Activated effector memory CD4-positive, alpha-beta T cell treated with Interleukin-2 at 50 U/mL for 16 hours (primary cell): ENCODE measurements around the gene SEL1L2.
"Not testable (repeated sequence)": the region's sequence is repeated elsewhere in the genome, so short reads cannot be mapped to it uniquely, and the experiment has no call there.

Source experiments
- DNase-seq: peaks from one replicate; pipeline ENCODE4 v3.0.0-alpha.2; 2020

The SEL1L2 gene, protein sequence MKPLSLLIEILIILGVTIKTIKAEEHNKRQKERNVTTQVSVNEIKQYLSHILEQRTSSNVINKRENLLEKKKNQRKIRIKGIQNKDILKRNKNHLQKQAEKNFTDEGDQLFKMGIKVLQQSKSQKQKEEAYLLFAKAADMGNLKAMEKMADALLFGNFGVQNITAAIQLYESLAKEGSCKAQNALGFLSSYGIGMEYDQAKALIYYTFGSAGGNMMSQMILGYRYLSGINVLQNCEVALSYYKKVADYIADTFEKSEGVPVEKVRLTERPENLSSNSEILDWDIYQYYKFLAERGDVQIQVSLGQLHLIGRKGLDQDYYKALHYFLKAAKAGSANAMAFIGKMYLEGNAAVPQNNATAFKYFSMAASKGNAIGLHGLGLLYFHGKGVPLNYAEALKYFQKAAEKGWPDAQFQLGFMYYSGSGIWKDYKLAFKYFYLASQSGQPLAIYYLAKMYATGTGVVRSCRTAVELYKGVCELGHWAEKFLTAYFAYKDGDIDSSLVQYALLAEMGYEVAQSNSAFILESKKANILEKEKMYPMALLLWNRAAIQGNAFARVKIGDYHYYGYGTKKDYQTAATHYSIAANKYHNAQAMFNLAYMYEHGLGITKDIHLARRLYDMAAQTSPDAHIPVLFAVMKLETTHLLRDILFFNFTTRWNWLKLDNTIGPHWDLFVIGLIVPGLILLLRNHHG

DNA sequence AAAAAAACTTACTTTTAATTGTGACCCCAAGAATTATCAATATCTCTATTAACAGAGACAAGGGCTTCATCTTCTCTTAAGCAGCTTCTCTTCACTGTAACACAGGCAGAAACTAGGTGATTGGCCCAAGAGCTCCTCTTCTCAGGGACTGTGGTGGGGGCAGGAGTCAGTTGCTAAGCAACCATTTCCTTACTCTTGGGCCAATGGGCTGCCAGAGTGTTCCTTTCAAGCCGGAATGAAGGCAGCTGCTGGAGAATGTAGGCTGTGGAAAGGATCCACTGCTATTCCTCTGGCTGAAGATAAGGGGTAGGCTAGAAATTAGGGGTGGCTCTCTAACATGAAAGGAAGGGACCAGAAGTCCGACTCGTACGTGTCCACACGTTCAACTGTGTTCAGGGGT is at the start of gene SEL1L2:
Gene SEL1L2 (minus strand): TSS at position 150 of the 400 bp plus-strand sequence. CDS start 80 bp downstream, at position 70.
- DNase-seq: no peak

DNA sequence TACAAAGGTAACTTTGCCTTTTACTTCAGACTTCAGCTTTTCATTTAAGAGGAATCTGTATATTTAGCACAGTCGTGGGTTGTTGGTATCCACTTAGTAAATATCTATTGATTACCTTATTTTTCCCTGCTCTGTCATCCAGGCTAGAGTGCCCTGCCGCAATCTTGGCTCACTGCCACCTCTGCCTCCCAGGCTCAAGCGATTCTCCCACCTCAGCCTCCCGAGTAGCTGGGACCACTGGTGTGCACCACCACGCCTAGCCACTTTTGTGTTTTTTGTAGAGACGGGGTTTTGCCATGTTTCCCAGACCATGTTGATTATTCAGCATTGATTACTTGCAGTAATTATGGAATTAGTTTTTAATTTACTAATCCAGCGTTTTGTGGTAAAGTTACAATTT is 46.2 kb upstream of the SEL1L2 start:
- DNase-seq: no peak

DNA sequence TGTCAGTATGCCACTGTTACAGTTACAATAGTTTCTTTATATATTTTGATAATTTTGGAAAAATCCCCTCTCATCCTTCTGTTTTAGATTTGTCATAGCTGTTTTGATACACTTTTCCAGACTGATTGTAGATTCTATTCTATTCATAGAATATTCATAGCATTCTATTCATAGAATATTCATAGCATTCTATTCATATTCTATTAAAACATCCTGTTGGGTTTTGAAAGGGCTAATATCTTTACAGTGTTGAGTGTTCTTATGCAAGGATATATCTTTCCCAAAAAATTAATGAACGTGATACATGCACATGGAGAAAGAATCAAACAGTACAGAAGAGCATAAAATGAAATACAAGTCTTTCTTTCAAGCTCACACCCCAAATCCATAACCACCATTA is 42.9 kb upstream of the SEL1L2 start:
- no peak for DNase-seq

DNA sequence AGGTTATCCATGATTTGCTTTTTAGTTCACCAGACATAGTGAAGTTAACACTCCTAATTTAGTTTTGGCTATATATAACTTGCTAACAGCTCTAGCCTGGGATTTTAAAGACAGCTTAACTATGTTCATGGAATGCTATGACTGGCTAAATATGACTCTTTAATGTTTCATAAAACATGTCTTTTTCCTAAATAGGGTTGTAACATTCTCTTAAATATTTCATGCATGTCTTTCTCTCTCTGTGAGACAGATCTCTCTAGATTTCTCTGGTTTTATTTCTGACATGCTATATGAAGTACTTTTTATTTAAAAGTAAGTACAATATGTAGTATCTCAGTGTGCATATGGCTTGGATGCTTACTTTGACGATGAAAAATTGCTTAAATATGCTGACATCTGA is 40.6 kb upstream of the SEL1L2 start:
- DNase-seq: no peak

DNA sequence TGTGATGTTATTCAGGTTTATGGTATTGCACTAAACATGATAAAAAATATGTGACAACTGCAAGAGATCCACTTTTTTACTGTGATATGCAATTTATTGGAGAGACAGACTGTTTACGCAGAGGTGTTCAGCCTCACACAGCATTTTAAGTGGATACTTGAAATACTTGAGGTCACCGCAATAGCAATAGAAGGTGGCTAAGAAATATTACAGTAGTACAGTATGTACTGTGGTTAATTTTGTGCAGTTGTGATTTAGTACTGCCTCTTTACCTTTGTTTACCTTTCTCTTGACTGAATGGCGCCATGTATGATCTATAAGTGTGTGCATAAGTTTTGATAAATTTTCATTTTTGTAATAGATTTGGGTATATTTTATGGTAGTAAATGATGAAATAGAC is 22.3 kb upstream of the SEL1L2 start:
- DNase-seq: no peak

DNA sequence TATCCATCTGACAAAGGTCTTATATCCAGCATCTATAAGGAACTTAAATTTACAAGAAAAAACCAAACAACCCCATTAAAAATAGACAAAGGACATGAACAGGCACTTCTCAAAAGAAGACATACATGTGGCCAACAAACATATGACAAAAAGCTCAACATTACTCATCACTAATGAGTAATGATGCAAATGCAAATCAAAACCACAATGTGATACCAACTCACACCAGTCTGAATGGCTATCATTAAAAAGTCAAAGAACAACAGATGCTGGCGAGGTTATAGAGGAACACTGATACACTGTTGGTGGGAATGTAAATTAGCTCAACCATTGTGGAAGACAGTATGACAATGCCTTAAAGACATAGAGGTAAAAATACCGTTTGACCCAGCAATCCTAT is 18.8 kb upstream of the SEL1L2 start:
- no peak for DNase-seq

DNA sequence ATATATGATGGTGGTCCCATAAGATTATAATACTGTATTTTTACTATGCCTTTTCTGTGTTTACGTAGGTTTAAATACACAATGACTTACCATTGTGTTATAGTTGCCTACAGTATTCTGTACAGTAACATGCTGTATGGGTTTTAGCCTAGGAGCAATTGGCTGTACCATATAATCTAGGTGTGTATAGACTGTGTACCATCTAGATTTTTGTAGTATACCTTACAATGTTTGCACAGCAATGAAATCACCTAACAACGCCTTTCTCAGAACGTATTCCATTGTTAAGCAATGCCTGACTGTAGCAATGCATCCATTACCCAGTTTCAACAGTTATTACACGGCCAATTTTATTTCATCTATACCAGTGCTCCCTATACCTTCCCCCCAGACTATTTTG is 15.6 kb upstream of the SEL1L2 start:
- no peak for DNase-seq

DNA sequence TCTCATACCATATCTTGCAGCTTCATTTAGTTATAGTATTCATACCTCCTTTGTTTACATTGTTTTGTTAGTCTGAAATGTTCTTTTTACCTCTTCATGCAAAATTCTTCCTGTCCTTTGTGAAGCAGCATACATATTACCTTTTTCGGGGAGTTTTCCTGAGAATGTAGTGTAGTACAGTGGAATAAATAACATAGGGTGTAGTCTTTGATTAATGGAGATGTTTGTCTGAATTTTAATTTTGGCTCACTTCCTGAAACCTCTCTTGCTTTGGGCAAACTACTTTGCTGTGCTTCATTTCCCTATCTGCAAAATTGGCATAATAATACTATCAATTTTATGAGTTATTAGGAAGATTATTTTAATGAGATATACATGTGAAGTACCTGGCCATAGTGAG is 10.5 kb upstream of the SEL1L2 start:
- no peak for DNase-seq

DNA sequence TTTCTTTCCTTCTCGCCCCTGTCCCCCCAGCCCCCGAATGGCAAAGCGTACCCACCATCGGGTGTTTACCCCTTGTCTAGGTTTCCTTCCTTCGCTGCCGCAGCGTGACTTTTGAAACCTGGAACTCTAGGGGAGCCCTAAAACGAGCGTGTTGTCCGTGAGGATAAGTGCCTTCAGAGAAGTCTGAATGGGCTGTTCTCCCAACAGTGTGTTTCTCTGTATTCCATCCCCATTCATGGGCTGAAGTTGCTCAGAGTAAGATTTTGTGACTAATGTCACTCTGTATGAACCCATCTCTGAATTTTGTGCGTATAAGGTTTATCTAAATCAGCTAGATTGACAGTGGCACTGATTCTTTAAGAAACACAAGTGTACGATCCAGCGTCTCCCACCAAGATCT is 5.9 kb upstream of the SEL1L2 start:
- no peak for DNase-seq

DNA sequence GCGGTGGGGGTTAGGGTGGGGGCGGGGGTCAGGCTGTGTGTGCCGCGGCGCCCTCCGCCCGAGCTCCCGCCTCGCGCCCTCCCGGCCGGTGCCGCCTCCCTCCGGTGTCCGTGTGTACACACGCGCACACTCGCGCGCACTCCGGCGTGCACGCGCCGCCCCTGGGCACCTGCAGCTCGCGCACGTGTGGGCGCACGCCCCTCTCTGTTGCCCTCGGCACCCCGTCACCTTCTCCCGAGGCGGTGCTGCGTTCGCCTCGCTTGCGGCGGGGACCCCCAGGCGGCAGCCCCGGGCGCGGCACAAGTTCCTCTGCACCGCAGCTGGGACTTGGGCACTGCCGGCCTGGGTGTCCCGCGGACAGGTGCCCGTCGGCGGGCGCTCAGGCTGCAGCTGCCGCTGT is 5.4 kb upstream of the SEL1L2 start:
- no peak for DNase-seq

DNA sequence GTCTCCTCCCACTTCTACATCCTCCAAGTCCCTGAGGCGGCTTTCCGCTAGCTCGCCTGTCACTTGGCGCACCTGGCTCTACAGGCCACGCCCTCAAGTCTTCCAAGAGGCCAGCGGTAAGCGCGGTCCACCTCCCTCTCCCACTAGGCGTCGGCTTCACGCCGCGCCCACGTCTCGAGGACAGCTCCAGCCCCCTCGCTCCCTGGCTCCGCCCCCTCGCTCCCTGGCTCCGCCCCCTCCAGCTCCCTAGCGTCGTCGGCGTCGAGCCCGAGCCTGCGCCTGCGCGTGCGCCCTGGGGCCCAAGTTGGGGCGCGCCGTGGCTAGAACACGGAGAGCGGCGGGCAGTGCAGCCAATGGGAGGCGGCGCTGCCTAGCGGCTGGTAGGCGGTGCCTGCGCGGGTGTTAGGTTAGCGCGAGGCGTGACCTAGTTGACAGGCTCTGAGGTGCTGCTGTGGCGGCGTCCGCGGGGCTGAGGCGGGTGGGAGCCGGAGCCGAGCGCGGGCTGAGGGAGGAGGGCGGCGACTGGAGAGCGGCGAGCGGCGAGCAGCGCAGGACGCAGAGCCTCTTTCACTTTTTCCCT is 4.8 kb upstream of the SEL1L2 start, which contains the start of gene MACROD2:
Gene MACROD2 (plus strand): TSS at position 431 of the 580 bp plus-strand sequence.
- no peak for DNase-seq

DNA sequence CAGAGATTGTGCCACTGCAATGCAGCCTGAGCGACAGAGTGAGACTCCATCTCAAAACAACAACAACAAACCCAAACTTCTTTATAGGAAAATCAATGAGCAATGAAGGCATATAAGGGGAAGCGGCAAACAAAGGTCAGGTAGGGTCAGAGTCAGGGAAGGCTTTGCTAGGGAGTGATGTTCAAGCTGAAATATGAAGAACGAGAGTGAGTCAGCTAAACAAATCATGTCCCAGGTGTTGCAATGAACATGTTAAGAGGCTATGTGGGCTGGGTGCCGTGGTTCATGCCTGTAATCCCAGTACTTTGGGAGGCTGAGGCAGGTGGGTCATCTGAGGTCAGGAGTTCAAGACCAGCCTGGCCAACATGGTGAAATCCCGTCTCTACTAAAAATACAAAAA is 1.5 kb upstream of the SEL1L2 start:
- not testable (repeated sequence) for DNase-seq

DNA sequence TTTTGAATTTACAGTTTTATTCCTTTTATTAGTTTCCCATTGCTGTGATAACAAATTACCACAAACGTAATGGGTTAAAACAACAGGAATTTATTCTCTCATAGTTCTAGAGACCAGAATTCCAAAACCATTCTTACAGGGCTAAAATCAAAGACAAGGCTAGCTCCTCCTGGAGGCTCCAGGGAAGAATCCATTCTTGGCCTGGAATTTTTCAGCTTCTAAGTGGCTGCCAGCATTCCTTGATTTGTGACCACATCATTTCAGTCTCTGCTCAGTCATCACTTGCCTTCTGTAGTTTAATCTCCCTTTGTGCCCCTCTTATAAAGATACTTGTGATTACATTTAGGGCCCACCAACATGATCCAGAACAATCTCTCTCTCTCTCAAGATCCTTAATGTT is 897 bp upstream of the SEL1L2 start:
- DNase-seq: no peak

DNA sequence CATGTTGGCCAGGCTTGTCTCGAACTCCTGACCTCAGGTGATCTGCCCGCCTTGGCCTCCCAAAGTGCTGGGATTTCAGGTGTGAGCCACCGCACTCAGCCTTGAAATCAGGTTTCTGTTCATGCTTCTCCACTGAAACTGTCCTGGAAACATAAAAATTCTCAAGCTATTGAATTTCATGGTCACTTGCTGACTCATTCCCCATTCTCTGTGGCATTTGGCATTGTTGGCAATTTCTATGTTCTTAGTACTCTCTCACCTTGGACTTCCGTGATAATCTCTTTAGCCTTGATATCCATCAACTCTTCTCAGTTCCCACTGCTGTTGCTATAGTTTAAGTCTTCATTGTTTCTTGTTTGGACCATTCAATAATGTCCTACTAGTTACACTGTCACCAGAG is 6.2 kb downstream of the SEL1L2 start:
- no peak for DNase-seq

DNA sequence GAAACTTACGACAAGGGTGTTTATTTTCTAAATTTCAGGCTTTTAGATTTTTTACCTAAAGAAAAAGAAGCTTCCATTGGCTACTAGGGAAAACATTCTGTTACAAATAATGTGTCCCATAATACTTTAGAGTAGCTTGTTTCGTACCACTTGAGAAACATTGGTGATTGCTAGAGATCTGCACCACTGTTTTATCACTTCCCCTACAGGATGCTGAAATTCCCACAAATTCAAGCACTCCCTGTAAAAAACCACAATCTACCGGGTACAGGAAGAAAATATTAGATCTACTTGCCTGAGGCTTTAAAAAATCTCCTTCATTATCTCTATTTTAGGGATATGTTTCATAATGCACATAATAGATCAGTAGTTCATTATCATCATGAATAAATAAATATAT is 29.9 kb downstream of the SEL1L2 start:
- no peak for DNase-seq

DNA sequence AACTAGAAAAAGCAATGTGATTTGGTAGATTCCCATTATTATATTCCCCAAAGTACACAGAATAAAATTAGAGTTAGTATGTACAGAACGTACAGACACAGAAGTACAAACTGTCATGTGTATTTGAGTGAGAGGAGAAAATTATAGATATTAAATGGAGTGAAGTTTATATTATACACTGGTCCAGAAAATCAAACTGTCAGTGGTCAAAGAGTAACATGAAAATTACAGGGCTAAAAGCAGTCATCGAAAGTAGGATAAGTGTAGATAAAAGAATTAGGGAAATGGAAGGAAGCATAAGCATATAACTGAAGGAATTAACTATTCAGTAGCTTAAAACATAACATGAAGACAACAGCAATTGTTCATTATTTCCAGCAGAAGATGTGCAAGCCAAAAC is 30.3 kb downstream of the SEL1L2 start:
- no peak for DNase-seq

DNA sequence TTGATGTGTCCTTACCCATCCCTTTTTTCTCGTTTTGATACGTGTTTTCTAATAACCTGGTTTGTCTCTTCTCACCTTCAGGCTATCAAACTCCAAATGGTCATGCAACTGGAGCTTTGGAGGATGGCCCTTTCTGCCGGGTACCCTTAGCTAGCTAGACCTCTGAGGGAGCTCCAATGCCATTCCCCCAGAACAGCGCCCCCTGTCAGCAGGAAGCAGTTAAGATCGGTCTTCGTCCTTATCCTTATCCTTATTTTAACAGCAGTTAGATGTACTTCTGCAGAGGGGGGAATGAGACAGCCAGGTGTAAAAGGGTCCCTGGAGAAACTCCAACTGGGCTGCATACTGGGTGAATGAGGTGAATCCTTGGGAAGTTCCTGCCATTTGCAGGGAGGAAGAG is 37.2 kb downstream of the SEL1L2 start:
- DNase-seq: no peak

DNA sequence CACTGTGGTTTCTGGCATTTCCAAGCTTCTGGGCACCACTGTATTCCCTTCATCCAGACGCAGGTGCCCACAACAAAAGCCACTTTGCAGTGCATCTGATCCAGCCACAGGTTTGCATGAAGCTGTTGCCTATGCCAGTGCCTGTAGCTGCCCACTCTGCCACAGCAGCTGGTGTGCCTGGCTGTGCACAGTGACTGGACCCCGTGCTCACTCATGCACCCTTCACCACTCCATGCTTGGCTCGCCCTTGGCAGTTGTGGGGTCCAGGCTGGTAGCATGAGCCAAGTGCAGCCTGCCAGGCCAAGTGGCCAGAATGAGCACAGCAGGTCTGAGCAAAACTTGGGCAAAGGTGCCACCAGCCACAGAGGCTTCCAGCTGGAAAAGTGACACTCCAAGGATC is 42.7 kb downstream of the SEL1L2 start:
- no peak for DNase-seq

DNA sequence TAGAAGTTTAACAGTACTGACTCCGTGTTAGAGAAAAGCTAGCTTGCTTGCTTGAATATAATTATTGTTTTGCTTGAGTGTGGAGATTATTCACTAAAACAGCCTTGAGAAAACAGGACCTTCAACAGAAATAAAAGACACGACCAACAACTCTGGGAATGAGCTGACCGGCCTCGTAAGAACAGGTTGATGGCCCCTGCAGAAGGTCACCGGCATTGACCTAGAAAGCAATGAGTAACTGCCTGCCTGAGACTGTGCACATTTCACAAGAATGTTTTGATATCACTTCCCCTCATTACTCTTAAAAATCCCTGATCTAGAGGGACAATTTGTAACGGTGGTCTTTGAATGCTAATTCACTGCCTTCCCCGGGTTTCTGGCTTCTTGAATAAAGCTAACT is 49.4 kb downstream of the SEL1L2 start:
- DNase-seq: no peak

DNA sequence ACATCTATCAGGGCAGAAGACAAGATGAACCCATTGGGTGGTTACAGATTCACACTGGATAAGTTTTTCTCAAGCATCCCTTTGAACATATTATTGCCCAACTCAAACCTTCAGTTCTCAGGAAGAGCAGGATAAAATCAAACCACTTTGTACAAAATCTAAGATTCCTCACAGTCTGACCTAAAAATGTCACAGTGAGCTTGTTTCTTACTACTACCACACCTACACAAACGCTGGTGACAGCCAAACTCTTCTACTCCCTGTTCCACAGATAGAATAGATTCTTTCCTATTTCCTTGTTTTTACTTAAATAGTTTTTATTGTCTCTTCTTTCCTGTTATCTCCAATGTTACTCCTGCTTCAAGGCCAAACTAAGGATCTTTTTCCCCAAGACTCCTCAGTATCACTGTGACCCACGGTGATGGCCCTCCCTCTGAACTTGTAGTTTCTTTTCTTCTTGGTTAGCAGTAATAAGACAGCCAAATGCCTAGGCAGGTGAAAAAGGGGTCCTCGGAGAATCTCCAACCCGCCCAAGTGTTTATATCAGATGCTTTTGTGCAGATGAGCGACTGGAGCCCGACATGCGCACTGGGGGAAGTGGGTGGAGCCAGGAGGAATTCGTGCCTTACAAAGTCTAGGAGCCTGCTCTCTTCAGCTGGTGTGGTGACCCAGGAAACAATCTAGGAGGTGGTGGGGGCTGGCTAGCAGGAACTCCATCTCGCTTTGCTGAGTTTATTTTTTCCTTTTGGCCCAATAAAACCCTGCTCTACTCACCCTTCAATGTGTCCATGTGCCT is 53.4 kb downstream of the SEL1L2 start:
- no peak for DNase-seq

DNA sequence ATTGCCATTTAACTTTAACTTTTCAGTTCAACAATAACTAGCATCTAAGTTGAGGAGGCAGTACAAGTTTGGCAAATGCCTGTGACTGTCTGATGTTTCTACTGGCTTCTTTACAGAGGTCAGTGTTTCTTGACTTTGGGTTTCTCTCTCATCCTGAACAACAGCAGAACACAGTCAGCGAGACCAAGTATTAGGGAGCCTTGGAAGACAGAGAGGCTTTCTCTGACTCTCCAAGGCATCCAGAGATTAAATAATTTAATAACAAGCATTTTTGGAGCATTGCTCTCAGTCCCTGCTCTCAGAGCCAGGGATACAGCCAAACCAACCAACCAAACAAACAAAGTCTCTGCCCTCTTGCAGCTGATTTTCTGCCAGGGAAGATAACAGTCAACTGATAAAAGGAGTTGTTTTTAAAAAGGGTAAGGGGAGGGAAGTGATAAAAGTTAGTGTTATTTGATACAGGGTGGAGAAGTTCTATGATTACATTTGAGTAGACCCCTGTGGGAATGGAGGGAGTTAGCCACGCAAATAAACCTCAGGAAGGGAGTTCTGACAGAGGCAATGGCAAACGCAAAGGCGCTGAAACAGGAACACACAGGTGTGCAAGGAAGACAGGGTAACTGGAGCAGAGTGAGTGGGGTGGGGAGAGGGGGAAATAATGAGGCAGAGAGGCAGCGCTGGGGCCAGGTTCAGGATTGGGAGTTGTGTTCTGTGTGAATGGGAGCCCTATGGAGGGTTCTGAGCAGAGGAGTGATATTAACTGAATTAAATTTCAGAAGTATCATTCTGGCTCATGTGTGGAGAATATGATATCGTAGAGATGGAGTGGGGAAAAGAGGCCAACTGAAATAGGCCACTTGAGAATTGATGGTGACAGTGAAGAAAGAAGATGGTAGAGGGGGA is 55.2 kb downstream of the SEL1L2 start:
- DNase-seq: no peak

DNA sequence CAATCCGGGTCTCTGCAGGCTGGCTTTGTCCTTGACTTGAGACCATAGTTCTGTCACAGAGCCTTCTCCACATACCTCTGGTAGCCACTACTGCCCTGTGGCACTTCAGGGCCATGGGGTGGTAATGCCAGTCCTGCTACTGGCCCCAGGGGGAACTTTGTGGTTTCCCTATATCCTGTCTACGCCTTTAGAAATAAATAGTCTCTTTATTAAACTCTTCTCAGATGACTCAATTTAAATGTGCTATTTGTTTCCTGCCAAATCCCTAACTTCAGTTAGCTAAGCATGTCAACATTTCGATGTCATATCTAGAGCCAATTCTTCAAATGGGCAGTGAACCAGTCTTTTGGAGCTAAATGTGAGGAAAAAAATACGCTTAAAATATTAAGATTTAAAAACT is 60.1 kb downstream of the SEL1L2 start:
- DNase-seq: no peak
